MM.1S (cell line): ENCODE measurements around the gene CD74.

ENCODE experiments used
- CTCF ChIP-seq: fragments of 300-600 bp; sonication (generic); IDR thresholded peaks from 2 replicates; pipeline ENCODE4 v1.5.1; 2016; ENCODE audit warnings: antibody characterized with exemption, low read length, mixed read lengths
- EZH2 ChIP-seq: fragments of 300-600 bp; sonication (generic); optimal IDR thresholded peaks from 2 replicates; pipeline ENCODE3; 2017; ENCODE audit warnings: low read depth, mild to moderate bottlenecking, antibody characterized with exemption, low read length, mixed read lengths
- EZH2phosphoT487 ChIP-seq: fragments of 300-600 bp; sonication (generic); IDR thresholded peaks from 2 replicates; pipeline ENCODE4 v1.6.1; 2018; ENCODE audit warnings: antibody characterized with exemption, low read length

- TF ChIP-seq CTCF (no peak), EZH2phosphoT487 (no peak), EZH2 (no peak)
Observed at GRCh38 chr5:150452914-150453313, 40.2 kb upstream of the CD74 start.
